Neutrophil (primary cell): Measurements from ENCODE around the gene PRDM15.

Source experiments
- H3K27ac ChIP-seq: fragments of 200-600 bp; sonication (generic); 2 replicates; pipeline ENCODE4 v1.5.1; 2016; ENCODE audit warnings: mild to moderate bottlenecking, moderate library complexity
- H3K27me3 ChIP-seq: fragments of 200-600 bp; sonication (generic); 2 replicates; pipeline ENCODE4 v1.6.0; 2016; ENCODE audit warnings: mild to moderate bottlenecking
- H3K36me3 ChIP-seq: fragments of 200-600 bp; sonication (generic); 2 replicates; pipeline ENCODE4 v1.5.1; 2017
- H3K4me1 ChIP-seq, 2 experiments: fragments of 200-600 bp in 1 of 2; sonication (generic) in 1 of 2; 1 replicate in 1 of 2; 2 replicates in 1 of 2; pipeline versions ENCODE4 v1.5.1 to v1.6.1; 2013 to 2016; ENCODE audit warnings: low read depth in 1 of 2, low read length in 1 of 2, mild to moderate bottlenecking in 1 of 2, moderate library complexity in 1 of 2; ENCODE audit not compliant: control insufficient read depth in 1 of 2, insufficient read depth in 1 of 2
- H3K4me3 ChIP-seq, 2 experiments: fragments of 200-600 bp in 1 of 2; sonication (generic) in 1 of 2; 1 replicate in 1 of 2; 2 replicates in 1 of 2; pipeline ENCODE4 v1.5.1; 2013 to 2016; ENCODE audit warnings: low read depth in 1 of 2, low read length in 1 of 2, mild to moderate bottlenecking in 1 of 2, moderate library complexity in 1 of 2
- H3K9me3 ChIP-seq: fragments of 200-600 bp; sonication (generic); 2 replicates; pipeline ENCODE4 v1.5.1; 2016
- TF ChIP-seq, protein P1 (sequence below): fragments of 200-600 bp; sonication (generic); IDR thresholded peaks from 2 replicates; pipeline ENCODE4 v1.5.1; 2016; ENCODE audit warnings: antibody characterized with exemption

Gene PRDM15

DNA sequence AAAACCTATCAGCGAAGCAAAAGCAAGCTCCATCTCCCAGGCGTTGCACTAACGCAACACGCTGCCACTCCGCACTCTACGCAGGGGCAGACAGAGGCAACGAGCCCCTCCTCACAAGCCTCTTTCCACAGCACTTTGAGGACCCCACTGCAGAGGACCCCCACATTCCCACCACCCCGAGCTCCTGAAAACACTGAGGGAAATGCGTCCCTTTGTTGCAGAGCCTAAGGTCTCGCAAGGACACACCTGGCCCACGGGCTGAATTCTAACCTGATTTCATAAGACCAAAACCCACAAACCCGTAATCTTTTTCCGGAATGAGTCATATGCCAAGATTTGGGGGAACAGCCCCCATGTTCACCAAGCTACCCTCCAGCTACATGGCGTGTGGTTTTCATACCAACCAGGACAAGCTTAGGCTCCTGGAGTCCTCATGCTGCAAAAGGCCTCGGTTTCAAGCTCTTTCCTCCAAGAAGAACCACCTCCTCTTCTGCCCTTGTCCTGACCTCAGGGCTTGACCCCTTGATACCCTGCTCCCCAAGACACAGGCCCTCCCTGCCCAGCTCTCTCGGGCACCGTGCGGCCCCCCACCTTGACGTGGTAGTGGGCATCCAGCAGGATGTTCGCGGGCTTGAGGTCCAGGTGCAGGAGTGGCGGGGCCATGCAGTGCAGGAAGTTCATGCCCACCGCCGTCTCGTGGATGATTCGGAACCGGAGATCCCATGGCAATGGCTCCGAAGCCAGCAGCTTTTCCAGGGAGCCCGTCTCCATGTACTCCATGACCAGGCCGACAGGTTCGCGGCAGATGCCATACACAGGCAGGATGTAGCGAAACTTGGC is 123.0 kb downstream of the PRDM15 start:
- H3K4me1 ChIP-seq = peaks cover 9 to 24% of the 10 kb centered on the region in 2 experiments
- TF ChIP-seq, protein P1, sequence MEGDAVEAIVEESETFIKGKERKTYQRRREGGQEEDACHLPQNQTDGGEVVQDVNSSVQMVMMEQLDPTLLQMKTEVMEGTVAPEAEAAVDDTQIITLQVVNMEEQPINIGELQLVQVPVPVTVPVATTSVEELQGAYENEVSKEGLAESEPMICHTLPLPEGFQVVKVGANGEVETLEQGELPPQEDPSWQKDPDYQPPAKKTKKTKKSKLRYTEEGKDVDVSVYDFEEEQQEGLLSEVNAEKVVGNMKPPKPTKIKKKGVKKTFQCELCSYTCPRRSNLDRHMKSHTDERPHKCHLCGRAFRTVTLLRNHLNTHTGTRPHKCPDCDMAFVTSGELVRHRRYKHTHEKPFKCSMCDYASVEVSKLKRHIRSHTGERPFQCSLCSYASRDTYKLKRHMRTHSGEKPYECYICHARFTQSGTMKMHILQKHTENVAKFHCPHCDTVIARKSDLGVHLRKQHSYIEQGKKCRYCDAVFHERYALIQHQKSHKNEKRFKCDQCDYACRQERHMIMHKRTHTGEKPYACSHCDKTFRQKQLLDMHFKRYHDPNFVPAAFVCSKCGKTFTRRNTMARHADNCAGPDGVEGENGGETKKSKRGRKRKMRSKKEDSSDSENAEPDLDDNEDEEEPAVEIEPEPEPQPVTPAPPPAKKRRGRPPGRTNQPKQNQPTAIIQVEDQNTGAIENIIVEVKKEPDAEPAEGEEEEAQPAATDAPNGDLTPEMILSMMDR = no peak

GRCh38 chr21:41755258-41755933 is 123.7 kb downstream of the PRDM15 start:
- Histone ChIP-seq H3K9me3 (no peaks in the 10 kb centered on the region), H3K27ac (no peak overlapping the region), H3K4me1 (peaks cover 2 to 17% of the 10 kb centered on the region in 2 experiments), H3K27me3 (peaks cover 51% of the 10 kb centered on the region), H3K4me3 (no peak overlapping the region), H3K36me3 (no peaks in the 10 kb centered on the region)
- TF ChIP-seq, protein P1 = no peak

More for the DNA sequence above, 123.0 kb downstream of the PRDM15 start:
- no peaks in the 10 kb centered on the region for H3K36me3 ChIP-seq
- H3K27me3 ChIP-seq = peaks cover 43% of the 10 kb centered on the region
- H3K9me3 ChIP-seq = no peaks in the 10 kb centered on the region
- H3K4me3 ChIP-seq = no peak overlapping the region
- no peak overlapping the region for H3K27ac ChIP-seq

GRCh38 chr21:41754479-41754891 is 124.7 kb downstream of the PRDM15 start:
- Histone ChIP-seq H3K27ac (no peak overlapping the region), H3K4me3 (no peak overlapping the region), H3K4me1 (peaks cover 0 to 8% of the 10 kb centered on the region in 2 experiments), H3K9me3 (no peaks in the 10 kb centered on the region), H3K27me3 (peaks cover 53% of the 10 kb centered on the region), H3K36me3 (no peaks in the 10 kb centered on the region)
- TF ChIP-seq, protein P1 = no peak

DNA sequence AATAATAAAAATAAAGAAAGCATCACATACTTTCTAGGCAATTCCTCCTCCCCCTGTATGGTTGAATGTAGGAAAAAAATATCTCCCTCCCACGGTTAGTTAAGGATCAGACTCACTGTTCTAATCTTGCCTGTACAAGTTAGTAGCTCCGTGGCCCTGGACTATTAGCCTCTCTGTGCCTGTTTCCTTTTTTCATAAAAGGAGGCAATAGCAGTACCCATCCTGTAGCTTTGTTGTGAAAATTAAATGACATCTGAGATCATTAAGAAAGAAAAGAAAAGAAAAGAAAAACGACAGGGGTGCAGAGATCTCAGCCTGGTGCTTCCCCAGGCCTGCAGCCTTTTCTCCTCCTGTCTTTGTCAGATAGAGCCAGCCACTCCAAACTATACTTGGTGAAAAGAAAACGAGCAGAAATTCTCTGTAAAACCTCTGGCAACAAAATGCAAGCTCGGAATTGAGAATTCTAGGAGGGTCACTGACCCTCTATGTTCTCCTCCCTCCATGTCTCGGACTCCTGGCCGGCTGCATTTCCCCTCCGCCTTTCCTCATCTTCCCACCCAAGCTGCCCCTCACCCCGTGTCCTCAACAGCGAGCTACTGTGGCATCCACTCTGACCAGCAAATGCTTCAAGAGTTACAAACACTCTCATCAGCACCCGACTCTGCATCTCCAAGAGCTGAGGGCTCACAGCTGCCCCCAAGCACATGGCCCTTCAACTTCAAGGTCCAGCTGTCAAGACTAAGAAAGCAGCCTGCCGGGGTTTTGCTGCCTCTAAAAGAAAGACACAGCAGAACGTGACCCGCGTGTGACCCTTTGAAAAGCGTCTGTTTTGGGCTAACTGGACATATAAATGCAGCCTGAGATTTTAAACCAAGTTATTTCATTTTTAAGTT is 125.9 kb downstream of the PRDM15 start:
- no peak overlapping the region for H3K27ac ChIP-seq
- H3K4me1 ChIP-seq = peaks cover 0 to 6% of the 10 kb centered on the region in 2 experiments
- no peak overlapping the region for H3K4me3 ChIP-seq
- H3K9me3 ChIP-seq = no peaks in the 10 kb centered on the region
- TF ChIP-seq, protein P1 = no peak
- H3K36me3 ChIP-seq = no peaks in the 10 kb centered on the region
- peaks cover 60% of the 10 kb centered on the region for H3K27me3 ChIP-seq

- no peak overlapping the region for H3K4me3 ChIP-seq
- H3K9me3 ChIP-seq = no peaks in the 10 kb centered on the region
- H3K36me3 ChIP-seq = no peaks in the 10 kb centered on the region
- H3K4me1 ChIP-seq = peaks cover 0 to 6% of the 10 kb centered on the region in 2 experiments
- TF ChIP-seq, protein P1 = no peak
- H3K27ac ChIP-seq = no peak overlapping the region
- H3K27me3 ChIP-seq = peaks cover 60% of the 10 kb centered on the region
Observed at GRCh38 chr21:41752231-41752681, 126.9 kb downstream of the PRDM15 start.
